Esophagus muscularis mucosa (tissue), 4 donors: ENCODE results near the gene NCKIPSD.

Source experiments
- CTCF ChIP-seq, 3 experiments: fragments of 200-600 bp in 2 of 3; fragments of 450-650 bp in 1 of 3; sonication (generic) in 2 of 3; IDR thresholded peaks; one replicate each; pipeline ENCODE4 v1.5.1; 2017 to 2019; ENCODE audit warnings: antibody characterized with exemption in 3 of 3, mild to moderate bottlenecking in 2 of 3, moderate library complexity in 1 of 3
- EP300 ChIP-seq: sonication (generic); formaldehyde crosslinking; IDR thresholded peaks from one replicate; pipeline ENCODE4 v1.6.1; 2017; ENCODE audit warnings: antibody characterized with exemption
- POLR2A ChIP-seq: fragments of 450-650 bp; IDR thresholded peaks from one replicate; pipeline ENCODE4 v1.6.1; 2017; ENCODE audit warnings: antibody characterized with exemption, moderate library complexity, mild to moderate bottlenecking, low read depth
- POLR2AphosphoS5 ChIP-seq, 2 donors: sonication (generic); formaldehyde crosslinking; IDR thresholded peaks; one replicate each; pipeline ENCODE4 v1.6.1; 2017; ENCODE audit warnings: antibody characterized with exemption in 2 of 2

GRCh38 chr3:48682786-48683185 lies 2.9 kb downstream of the NCKIPSD start:
- TF ChIP-seq CTCF (IDR thresholded peaks at IDR 0.05) (no peak), POLR2A (no peak), POLR2AphosphoS5 (IDR thresholded peaks at IDR 0.05) (no peak), EP300 (no peak)
